Neural crest cell (in vitro differentiated cells): ENCODE results near the gene PMIS2. TPM values are rescaled to one million over a fixed set of nuclear protein-coding genes. Genes with fewer than 3 reads are reported as not detected.

Experiments used
- DNase-seq: peaks from one replicate; pipeline ENCODE4 v3.0.0; 2021; ENCODE audit warnings: low read depth, mixed read lengths, low spot score
- H3K27ac Mint-ChIP-seq: one replicate; pipeline ENCODE4 v1.8.0; 2021; ENCODE audit warnings: mild to moderate bottlenecking, mixed read lengths; ENCODE audit not compliant: unreplicated experiment
- H3K27me3 Mint-ChIP-seq: 2 replicates; pipeline ENCODE4 v1.8.0; 2021; ENCODE audit warnings: low read depth, mild to moderate bottlenecking, mixed read lengths
- H3K36me3 Mint-ChIP-seq: 2 replicates; pipeline ENCODE4 v1.8.0; 2021; ENCODE audit warnings: low read depth, mild to moderate bottlenecking, mixed read lengths
- H3K4me1 Mint-ChIP-seq: 2 replicates; pipeline ENCODE4 v1.8.0; 2021; ENCODE audit warnings: mixed read lengths
- H3K4me3 Mint-ChIP-seq: one replicate; pipeline ENCODE4 v1.8.0; 2021; ENCODE audit warnings: mild to moderate bottlenecking, mixed read lengths
- H3K9me3 Mint-ChIP-seq: 2 replicates; pipeline ENCODE4 v1.8.0; 2021; ENCODE audit warnings: mixed read lengths
- CTCF ChIP-seq: fragments of 200-600 bp; sonication (generic); conservative IDR thresholded peaks from 2 replicates; pipeline ENCODE4 v1.5.0; 2021; ENCODE audit warnings: antibody characterized with exemption, mild to moderate bottlenecking
- total RNA-seq: library from RNA; stranded (reverse); gene quantifications from 2 replicates; pipeline ENCODE4 v1.2.1, GENCODE V29; 2021

Gene PMIS2
- total RNA-seq, 1 donor from 2014 or later = not detected

DNA sequence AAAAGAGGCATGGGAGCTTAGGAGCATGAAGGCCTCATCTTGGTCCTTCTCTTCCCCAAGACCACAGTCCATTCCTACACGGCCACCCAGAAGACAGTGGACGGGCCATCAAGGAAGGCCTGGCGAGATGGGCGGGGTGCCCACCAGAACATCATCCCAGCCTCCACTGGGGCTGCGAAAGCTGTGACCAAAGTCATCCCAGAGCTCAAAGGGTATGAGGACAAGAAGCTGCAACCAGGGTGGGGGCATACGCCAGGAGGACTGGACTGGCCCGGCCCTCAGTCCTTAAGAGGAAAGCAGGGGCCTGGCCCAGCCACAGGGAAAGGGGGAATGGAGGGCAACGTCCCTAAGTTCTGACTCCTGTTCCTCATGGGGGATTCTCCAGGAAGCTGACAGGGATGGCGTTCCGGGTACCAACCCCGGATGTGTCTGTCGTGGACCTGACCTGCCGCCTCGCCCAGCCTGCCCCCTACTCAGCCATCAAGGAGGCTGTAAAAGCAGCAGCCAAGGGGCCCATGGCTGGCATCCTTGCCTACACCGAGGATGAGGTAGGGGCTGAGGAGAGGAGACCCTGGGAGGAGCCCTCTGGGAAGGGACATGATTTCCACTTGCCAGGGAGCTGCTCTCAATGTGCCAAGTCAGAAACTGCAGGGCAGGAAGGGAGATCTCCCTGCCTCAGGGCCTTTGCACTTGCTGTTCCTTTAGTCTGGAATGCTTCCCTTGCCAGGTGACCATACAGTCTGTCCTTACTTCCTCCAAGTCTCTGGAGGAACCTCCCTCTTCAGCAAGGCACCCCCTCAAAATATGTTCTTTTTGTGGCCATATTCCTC lies 42.5 kb upstream of the PMIS2 start:
- Mint-ChIP-seq H3K9me3 (no peaks in the 10 kb centered on the region), H3K27ac (no peak overlapping the region), H3K36me3 (peaks cover 5% of the 10 kb centered on the region), H3K27me3 (no peaks in the 10 kb centered on the region), H3K4me1 (peaks cover 22% of the 10 kb centered on the region), H3K4me3 (peak overlapping the region; percentile 97)
- DNase-seq = no peak
- no peak for TF ChIP-seq CTCF

GRCh38 chr19:35544110-35544802 lies 41.7 kb upstream of the PMIS2 start:
- H3K36me3 Mint-ChIP-seq = peaks cover 5% of the 10 kb centered on the region
- peaks cover 27% of the 10 kb centered on the region for H3K4me1 Mint-ChIP-seq
- no peaks in the 10 kb centered on the region for H3K27me3 Mint-ChIP-seq
- no peak overlapping the region for H3K27ac Mint-ChIP-seq
- DNase-seq = no peak
- H3K4me3 Mint-ChIP-seq = peak overlapping the region; percentile 97
- no peak for TF ChIP-seq CTCF
- H3K9me3 Mint-ChIP-seq = no peaks in the 10 kb centered on the region

DNA sequence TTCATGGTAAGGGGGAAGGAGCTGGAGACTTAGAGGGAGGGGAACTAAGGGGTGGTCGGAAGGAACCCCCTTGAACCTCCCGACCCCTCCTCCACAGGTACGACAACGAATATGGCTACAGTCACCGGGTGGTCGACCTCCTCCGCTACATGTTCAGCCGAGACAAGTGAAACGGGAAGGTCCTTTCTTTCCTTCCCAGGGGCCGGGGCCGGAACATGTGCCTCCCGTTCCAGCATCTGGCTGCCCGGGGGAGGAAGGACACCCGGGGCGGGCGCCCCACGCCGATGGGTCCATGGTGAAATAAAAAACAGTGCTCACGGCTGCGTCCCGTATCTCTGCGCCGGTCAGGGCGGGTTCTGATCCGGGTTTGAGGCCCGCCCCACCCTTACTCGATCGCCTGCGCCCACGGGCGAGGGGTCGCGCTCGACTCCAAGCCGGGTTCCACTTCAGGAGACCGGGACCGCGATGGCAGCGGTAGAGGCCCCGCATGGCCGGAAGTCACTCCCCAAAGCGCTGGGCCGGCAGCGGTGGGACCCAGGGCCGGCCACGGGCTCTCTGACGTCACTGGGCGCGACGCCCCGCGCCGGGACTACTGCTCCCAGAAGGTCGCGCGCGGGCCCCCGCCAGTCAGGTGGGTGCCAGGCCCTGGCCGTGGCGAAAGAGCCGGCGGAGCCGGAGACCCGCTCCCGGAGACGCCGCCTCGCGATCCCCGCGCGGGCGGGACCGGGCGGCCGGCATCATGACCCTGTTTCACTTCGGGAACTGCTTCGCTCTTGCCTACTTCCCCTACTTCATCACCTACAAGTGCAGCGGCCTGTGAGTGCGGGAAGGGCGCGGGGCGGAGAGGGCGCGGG lies 40.7 kb upstream of the PMIS2 start, which contains the start of gene TMEM147:
Gene TMEM147 (plus strand): TSS at position 626 of the 854 bp plus-strand sequence. CDS start 114 bp downstream, at position 740.
- peak; percentile 84 for DNase-seq
- Mint-ChIP-seq H3K36me3 (peaks cover 5% of the 10 kb centered on the region), H3K4me1 (peaks cover 29% of the 10 kb centered on the region), H3K27me3 (no peaks in the 10 kb centered on the region), H3K4me3 (peak within 1 kb of the TSS; percentile 97), H3K27ac (peak within 1 kb of the TSS; percentile 94), H3K9me3 (no peaks in the 10 kb centered on the region)
- TF ChIP-seq CTCF = no peak

DNA sequence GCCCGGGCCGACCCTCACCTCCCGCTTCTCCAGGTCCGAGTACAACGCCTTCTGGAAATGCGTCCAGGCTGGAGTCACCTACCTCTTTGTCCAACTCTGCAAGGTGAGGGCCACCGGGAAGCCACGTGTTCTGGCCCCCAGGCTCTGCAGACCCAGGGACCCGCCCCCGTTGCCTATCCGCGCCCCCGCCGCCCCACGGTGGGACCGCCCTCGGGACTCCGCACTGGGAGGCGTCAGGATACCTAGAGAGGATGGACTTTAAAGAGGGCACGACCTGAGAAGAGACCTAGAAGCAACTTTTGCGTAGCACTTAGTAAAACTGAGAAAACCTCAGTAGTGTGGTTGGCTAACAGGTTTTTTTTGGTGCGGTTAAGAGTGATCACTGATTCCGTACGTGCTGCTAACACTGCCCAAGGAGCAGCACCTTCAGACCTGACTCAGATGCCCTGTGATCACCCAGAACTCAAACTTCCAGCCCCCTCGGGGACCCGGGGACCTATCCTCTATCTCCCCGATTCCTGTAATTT lies 40.1 kb upstream of the PMIS2 start:
- Mint-ChIP-seq H3K36me3 (peaks cover 5% of the 10 kb centered on the region), H3K9me3 (no peaks in the 10 kb centered on the region), H3K27me3 (no peaks in the 10 kb centered on the region), H3K27ac (peak overlapping the region; percentile 87), H3K4me3 (peak overlapping the region; percentile 92), H3K4me1 (peaks cover 29% of the 10 kb centered on the region)
- TF ChIP-seq CTCF = no peak
- no peak for DNase-seq

GRCh38 chr19:35546532-35546931 lies 39.4 kb upstream of the PMIS2 start:
- TF ChIP-seq CTCF = no peak
- no peak overlapping the region for H3K27ac Mint-ChIP-seq
- H3K4me3 Mint-ChIP-seq = peak overlapping the region; percentile 92
- peaks cover 5% of the 10 kb centered on the region for H3K36me3 Mint-ChIP-seq
- no peaks in the 10 kb centered on the region for H3K9me3 Mint-ChIP-seq
- no peaks in the 10 kb centered on the region for H3K27me3 Mint-ChIP-seq
- H3K4me1 Mint-ChIP-seq = peaks cover 29% of the 10 kb centered on the region
- DNase-seq = no peak
